SU-DHL-6 (cell line): ENCODE results near the gene ILF2.

Experiments used
- EZH2phosphoT487 ChIP-seq: fragments of 200-600 bp; sonication (generic), shearing (Covaris generic); conservative IDR thresholded peaks from 2 replicates; pipeline ENCODE4 v1.6.1; 2018; ENCODE audit warnings: mild to moderate bottlenecking, antibody characterized with exemption, low read length, moderate library complexity, mixed read lengths
- TF ChIP-seq, protein P1 (sequence below): fragments of 200-600 bp; sonication (generic); IDR thresholded peaks from one replicate; pipeline ENCODE4 v1.5.1; 2017; ENCODE audit warnings: antibody characterized with exemption, mild to moderate bottlenecking, low read length, moderate library complexity; ENCODE audit not compliant: insufficient read depth, poor library complexity, severe bottlenecking

DNA sequence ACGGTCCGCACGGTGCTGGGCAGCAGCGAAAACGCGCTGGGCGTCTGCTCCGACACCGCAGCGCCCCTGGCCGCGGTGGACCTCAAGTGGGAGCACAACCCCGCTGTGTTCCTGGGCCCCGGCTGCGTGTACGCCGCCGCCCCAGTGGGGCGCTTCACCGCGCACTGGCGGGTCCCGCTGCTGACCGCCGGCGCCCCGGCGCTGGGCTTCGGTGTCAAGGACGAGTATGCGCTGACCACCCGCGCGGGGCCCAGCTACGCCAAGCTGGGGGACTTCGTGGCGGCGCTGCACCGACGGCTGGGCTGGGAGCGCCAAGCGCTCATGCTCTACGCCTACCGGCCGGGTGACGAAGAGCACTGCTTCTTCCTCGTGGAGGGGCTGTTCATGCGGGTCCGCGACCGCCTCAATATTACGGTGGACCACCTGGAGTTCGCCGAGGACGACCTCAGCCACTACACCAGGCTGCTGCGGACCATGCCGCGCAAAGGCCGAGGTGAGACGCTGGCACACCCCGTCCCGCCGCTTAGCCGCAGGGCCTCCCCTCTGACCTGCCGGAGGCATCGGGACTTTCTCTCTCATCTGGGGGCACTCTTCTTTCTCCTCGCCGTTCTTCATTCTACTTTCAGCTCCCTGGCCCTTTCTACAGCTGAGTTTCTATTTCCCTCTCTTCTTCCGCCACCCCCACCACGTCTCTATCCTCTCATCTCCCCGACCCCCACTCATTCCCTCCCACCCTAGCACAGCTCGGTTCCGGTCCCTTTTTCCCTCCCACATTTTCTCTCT, 8.7 kb upstream of the ILF2 start:
- TF ChIP-seq, protein P1, sequence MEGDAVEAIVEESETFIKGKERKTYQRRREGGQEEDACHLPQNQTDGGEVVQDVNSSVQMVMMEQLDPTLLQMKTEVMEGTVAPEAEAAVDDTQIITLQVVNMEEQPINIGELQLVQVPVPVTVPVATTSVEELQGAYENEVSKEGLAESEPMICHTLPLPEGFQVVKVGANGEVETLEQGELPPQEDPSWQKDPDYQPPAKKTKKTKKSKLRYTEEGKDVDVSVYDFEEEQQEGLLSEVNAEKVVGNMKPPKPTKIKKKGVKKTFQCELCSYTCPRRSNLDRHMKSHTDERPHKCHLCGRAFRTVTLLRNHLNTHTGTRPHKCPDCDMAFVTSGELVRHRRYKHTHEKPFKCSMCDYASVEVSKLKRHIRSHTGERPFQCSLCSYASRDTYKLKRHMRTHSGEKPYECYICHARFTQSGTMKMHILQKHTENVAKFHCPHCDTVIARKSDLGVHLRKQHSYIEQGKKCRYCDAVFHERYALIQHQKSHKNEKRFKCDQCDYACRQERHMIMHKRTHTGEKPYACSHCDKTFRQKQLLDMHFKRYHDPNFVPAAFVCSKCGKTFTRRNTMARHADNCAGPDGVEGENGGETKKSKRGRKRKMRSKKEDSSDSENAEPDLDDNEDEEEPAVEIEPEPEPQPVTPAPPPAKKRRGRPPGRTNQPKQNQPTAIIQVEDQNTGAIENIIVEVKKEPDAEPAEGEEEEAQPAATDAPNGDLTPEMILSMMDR, result no peak
- TF ChIP-seq EZH2phosphoT487, result no peak
